Activated B cell treated with CpG ODN at 0.5 μM for 24 hours (primary cell): ENCODE results near the gene RAPH1. TPM values are rescaled to one million over a fixed set of nuclear protein-coding genes. Genes with fewer than 3 reads are reported as not detected.
"Not testable (repeated sequence)": the region's sequence is repeated elsewhere in the genome, so short reads cannot be mapped to it uniquely, and the experiment has no call there.

ENCODE experiments used
- ATAC-seq: fragments of 200-7000 bp; cut with Tn5 transposase; one replicate; pipeline ENCODE4 v1.10.0; 2021; ENCODE audit warnings: low read depth, mild to moderate bottlenecking, moderate library complexity
- CTCF ChIA-PET: fragments of 350-600 bp; sonication (Branson Sonifier 250); formaldehyde crosslinking; loops from one replicate; lab custom pipeline; 2021; ENCODE audit warnings: antibody characterized with exemption; lab: Charles Lee
- POLR2A ChIA-PET: fragments of 350-600 bp; sonication (Branson Sonifier 250); formaldehyde crosslinking; loops from one replicate; lab custom pipeline; 2021; ENCODE audit warnings: antibody characterized with exemption; lab: Charles Lee
- DNase-seq: peaks from one replicate; pipeline ENCODE4 v3.0.0; 2022
- H3K27ac Mint-ChIP-seq: one replicate; pipeline ENCODE4 v1.8.0; 2020; ENCODE audit warnings: mixed read lengths
- H3K27me3 Mint-ChIP-seq: one replicate; pipeline ENCODE4 v1.8.0; 2021; ENCODE audit warnings: mixed read lengths
- H3K36me3 Mint-ChIP-seq: one replicate; pipeline ENCODE4 v1.8.0; 2021; ENCODE audit warnings: low read depth, mixed read lengths
- H3K4me1 Mint-ChIP-seq: one replicate; pipeline ENCODE4 v1.8.0; 2021; ENCODE audit warnings: mixed read lengths
- H3K4me3 Mint-ChIP-seq: one replicate; pipeline ENCODE4 v1.8.0; 2020; ENCODE audit warnings: mild to moderate bottlenecking, mixed read lengths
- H3K9me3 Mint-ChIP-seq: one replicate; pipeline ENCODE4 v1.8.0; 2020; ENCODE audit warnings: mixed read lengths
- CTCF ChIP-seq: fragments of 200-600 bp; IDR thresholded peaks from one replicate; pipeline ENCODE4 v1.8.0; 2022; ENCODE audit warnings: antibody characterized with exemption, mild to moderate bottlenecking
- intact Hi-C: fragments of 100-400 bp; cut with micrococcal nuclease; formaldehyde crosslinking; loops from one replicate; pipeline ENCODE4 v1.15.1; 2024
- total RNA-seq: library from RNA; stranded (reverse); gene quantifications from 2 replicates; pipeline ENCODE4 v1.2.3, GENCODE V29; 2022

RAPH1 gene
- total RNA-seq, 1 donor from 2014 or later: 0.11 TPM

- no peak for ATAC-seq
- H3K4me3 Mint-ChIP-seq: no peak overlapping the region
- intact Hi-C loops: no loop called here
- H3K9me3 Mint-ChIP-seq: no peaks in the 10 kb centered on the region
- H3K27ac Mint-ChIP-seq: no peak overlapping the region
- DNase-seq: no peak
- CTCF ChIA-PET: no interaction called here
- H3K36me3 Mint-ChIP-seq: no peaks in the 10 kb centered on the region
- no peaks in the 10 kb centered on the region for H3K4me1 Mint-ChIP-seq
- POLR2A ChIA-PET: no interaction called here
- TF ChIP-seq CTCF: no peak
- peaks cover 28% of the 10 kb centered on the region for H3K27me3 Mint-ChIP-seq
Measured at GRCh38 chr2:203549406-203549805, 14.3 kb upstream of the RAPH1 start.

GRCh38 chr2:203548887-203549286 lies 13.8 kb upstream of the RAPH1 start:
- H3K27me3 Mint-ChIP-seq: peaks cover 29% of the 10 kb centered on the region
- H3K9me3 Mint-ChIP-seq: no peaks in the 10 kb centered on the region
- H3K4me3 Mint-ChIP-seq: no peak overlapping the region
- no peaks in the 10 kb centered on the region for H3K4me1 Mint-ChIP-seq
- POLR2A ChIA-PET: no interaction called here
- CTCF ChIA-PET: no interaction called here
- no peak for TF ChIP-seq CTCF
- no peak overlapping the region for H3K27ac Mint-ChIP-seq
- no peaks in the 10 kb centered on the region for H3K36me3 Mint-ChIP-seq
- intact Hi-C loops: no loop called here
- ATAC-seq: no peak
- DNase-seq: no peak

- Mint-ChIP-seq H3K9me3 (no peaks in the 10 kb centered on the region), H3K27me3 (peaks cover 31% of the 10 kb centered on the region), H3K4me1 (no peaks in the 10 kb centered on the region), H3K27ac (no peak overlapping the region), H3K36me3 (no peaks in the 10 kb centered on the region), H3K4me3 (no peak overlapping the region)
- ChIA-PET CTCF (no interaction called here), POLR2A (no interaction called here)
- TF ChIP-seq CTCF: no peak
- ATAC-seq (no peak), DNase-seq (no peak)
- intact Hi-C loops: no loop called here
Measured at GRCh38 chr2:203547356-203547755, 12.3 kb upstream of the RAPH1 start.

GRCh38 chr2:203544402-203544801 lies 9.3 kb upstream of the RAPH1 start:
- Mint-ChIP-seq H3K4me3 (no peak overlapping the region), H3K36me3 (no peaks in the 10 kb centered on the region), H3K9me3 (no peaks in the 10 kb centered on the region), H3K4me1 (no peaks in the 10 kb centered on the region), H3K27me3 (peaks cover 20% of the 10 kb centered on the region), H3K27ac (no peak overlapping the region)
- intact Hi-C loops: no loop called here
- TF ChIP-seq CTCF: no peak
- CTCF ChIA-PET: no interaction called here
- ATAC-seq (no peak), DNase-seq (no peak)
- POLR2A ChIA-PET: no interaction called here

- ChIA-PET POLR2A (no interaction called here), CTCF (interaction anchor here (0.8 kb wide), 1 partner anchor 21 kb away, joined by 3 read pairs; no protein-coding TSS in a partner anchor)
- no peak overlapping the region for H3K27ac Mint-ChIP-seq
- DNase-seq: no peak
- H3K4me1 Mint-ChIP-seq: no peaks in the 10 kb centered on the region
- no peaks in the 10 kb centered on the region for H3K9me3 Mint-ChIP-seq
- no peak overlapping the region for H3K4me3 Mint-ChIP-seq
- ATAC-seq: no peak
- no peaks in the 10 kb centered on the region for H3K36me3 Mint-ChIP-seq
- peaks cover 19% of the 10 kb centered on the region for H3K27me3 Mint-ChIP-seq
- intact Hi-C loops: no loop called here
- TF ChIP-seq CTCF: no peak
Measured at GRCh38 chr2:203543898-203544328, 8.8 kb upstream of the RAPH1 start.

GRCh38 chr2:203540598-203540997 lies 5.5 kb upstream of the RAPH1 start:
- Mint-ChIP-seq H3K9me3 (peaks cover 16% of the 10 kb centered on the region), H3K27me3 (peaks cover 29% of the 10 kb centered on the region)
- H3K27ac Mint-ChIP-seq, CTCF ChIA-PET, POLR2A ChIA-PET, H3K36me3 Mint-ChIP-seq, H3K4me3 Mint-ChIP-seq, ATAC-seq, intact Hi-C loops, H3K4me1 Mint-ChIP-seq, DNase-seq: not testable (repeated sequence)

GRCh38 chr2:203538237-203538636 lies 3.1 kb upstream of the RAPH1 start:
- ATAC-seq, intact Hi-C loops, H3K36me3 Mint-ChIP-seq, CTCF ChIA-PET, DNase-seq, H3K4me3 Mint-ChIP-seq, H3K27ac Mint-ChIP-seq: not testable (repeated sequence)
- Mint-ChIP-seq H3K4me1 (peaks cover 14% of the 10 kb centered on the region), H3K27me3 (peaks cover 38% of the 10 kb centered on the region), H3K9me3 (peaks cover 16% of the 10 kb centered on the region)
- POLR2A ChIA-PET: interaction anchor here (0.7 kb wide), 1 partner anchor 14 kb away, joined by 6 read pairs; no protein-coding TSS in a partner anchor

- POLR2A ChIA-PET, intact Hi-C loops, H3K36me3 Mint-ChIP-seq, H3K4me3 Mint-ChIP-seq, ATAC-seq, DNase-seq, H3K27ac Mint-ChIP-seq, CTCF ChIA-PET: not testable (repeated sequence)
- Mint-ChIP-seq H3K4me1 (peaks cover 14% of the 10 kb centered on the region), H3K9me3 (peaks cover 16% of the 10 kb centered on the region), H3K27me3 (peaks cover 46% of the 10 kb centered on the region)
Measured at GRCh38 chr2:203536586-203536951, 1.5 kb upstream of the RAPH1 start.
